Caco-2 (cell line): Measurements from ENCODE around the gene PHPT1. TPM values are rescaled to one million over a fixed set of nuclear protein-coding genes. Genes with fewer than 3 reads are reported as not detected.
"Not testable (repeated sequence)": the region's sequence is repeated elsewhere in the genome, so short reads cannot be mapped to it uniquely, and the experiment has no call there.

Experiments
- BruUV-seq: library from RNA; stranded (reverse); fragments of 400-500 nt; replicated peaks from 2 replicates; lab custom pipeline; 2021; lab: Mats Ljungman, UMichigan
- CTCF ChIA-PET: fragments of 300-600 bp; sonication (Branson Sonifier 250); formaldehyde crosslinking; loops from one replicate; lab custom pipeline; 2022; ENCODE audit warnings: antibody characterized with exemption; lab: Charles Lee
- POLR2A ChIA-PET: fragments of 300-600 bp; sonication (Branson Sonifier 250); formaldehyde crosslinking; loops from one replicate; lab custom pipeline; 2022; ENCODE audit warnings: antibody characterized with exemption; lab: Charles Lee
- DNase-seq, 2 experiments: peaks; one replicate each; pipeline versions ENCODE4 v3.0.0 to v3.0.0-alpha.2; 2020 to 2022
- H3K27me3 ChIP-seq: replicated peaks from 2 replicates; pipeline ENCODE4 v1.6.0; 2011; ENCODE audit warnings: low read length; ENCODE audit not compliant: control insufficient read depth, insufficient read depth
- H3K36me3 ChIP-seq: 2 replicates; pipeline ENCODE4 v1.5.1; 2011; ENCODE audit warnings: low read length; ENCODE audit not compliant: control insufficient read depth, insufficient read depth
- H3K4me1 ChIP-seq: fragments of 250-450 bp; sonication (Bioruptor Pico); 2 replicates; pipeline ENCODE4 v1.5.1; 2020; ENCODE audit warnings: mild to moderate bottlenecking
- H3K4me3 ChIP-seq: 2 replicates; pipeline ENCODE4 v1.5.1; 2011; ENCODE audit warnings: low read depth, mild to moderate bottlenecking, control low read depth, low read length
- H3K9me3 ChIP-seq: fragments of 250-450 bp; sonication (Bioruptor Pico); 2 replicates; pipeline ENCODE4 v1.5.1; 2020; ENCODE audit warnings: mild to moderate bottlenecking, moderate library complexity
- H3K27ac Mint-ChIP-seq: one replicate; pipeline ENCODE4 v1.8.0; 2022; ENCODE audit warnings: mixed read lengths; ENCODE audit not compliant: unreplicated experiment
- H3K27me3 Mint-ChIP-seq: one replicate; pipeline ENCODE4 v1.8.0; 2022; ENCODE audit warnings: mixed read lengths; ENCODE audit not compliant: insufficient read depth, unreplicated experiment
- H3K36me3 Mint-ChIP-seq: one replicate; pipeline ENCODE4 v1.8.0; 2022; ENCODE audit warnings: mild to moderate bottlenecking, mixed read lengths; ENCODE audit not compliant: insufficient read depth, unreplicated experiment
- H3K4me1 Mint-ChIP-seq: one replicate; pipeline ENCODE4 v1.8.0; 2022; ENCODE audit warnings: low read depth, mixed read lengths; ENCODE audit not compliant: unreplicated experiment
- H3K4me3 Mint-ChIP-seq: one replicate; pipeline ENCODE4 v1.8.0; 2022; ENCODE audit warnings: mild to moderate bottlenecking, moderate library complexity, mixed read lengths; ENCODE audit not compliant: unreplicated experiment
- H3K9me3 Mint-ChIP-seq: one replicate; pipeline ENCODE4 v1.8.0; 2022; ENCODE audit warnings: mixed read lengths; ENCODE audit not compliant: unreplicated experiment
- CTCF ChIP-seq, 2 experiments: fragments of 200-600 bp in 1 of 2; IDR thresholded peaks; 1 replicate in 1 of 2; 2 replicates in 1 of 2; pipeline versions ENCODE4 v1.5.1 to v1.8.0; 2011 to 2022; ENCODE audit warnings: antibody characterized with exemption in 1 of 2, control low read depth in 1 of 2, inconsistent platforms in 1 of 2, low read depth in 1 of 2, low read length in 1 of 2, mild to moderate bottlenecking in 1 of 2, moderate library complexity in 1 of 2; ENCODE audit not compliant: insufficient read depth in 1 of 2, severe bottlenecking in 1 of 2, unreplicated experiment in 1 of 2
- intact Hi-C: fragments of 100-400 bp; cut with micrococcal nuclease; formaldehyde crosslinking; loops from one replicate; pipeline ENCODE4 v1.10.0; 2022; ENCODE audit not compliant: unreplicated experiment
- total RNA-seq: library from RNA; stranded (reverse); gene quantifications from 2 replicates; pipeline ENCODE4 v1.2.3, GENCODE V29; 2022

The PHPT1 gene
- total RNA-seq, 1 experiment from 2014 or later: 105 TPM

GRCh38 chr9:136863623-136864273 is 14.5 kb downstream of the PHPT1 start:
- no peaks in the 10 kb centered on the region for H3K27me3 ChIP-seq
- no TSS peak for BruUV-seq
- POLR2A ChIA-PET: no interaction called here
- CTCF ChIA-PET: no interaction called here
- H3K4me3 ChIP-seq: no peak overlapping the region
- no peaks in the 10 kb centered on the region for H3K9me3 Mint-ChIP-seq
- peaks cover 13% of the 10 kb centered on the region for H3K4me1 ChIP-seq
- no peaks in the 10 kb centered on the region for H3K4me1 Mint-ChIP-seq
- intact Hi-C loops: no loop called here
- H3K27me3 Mint-ChIP-seq: no peaks in the 10 kb centered on the region
- no peak for TF ChIP-seq CTCF (IDR thresholded peaks at IDR 0.05; ENCODE audit: insufficient read depth in 1 of 2, low read depth in 1 of 2, low read length in 1 of 2, severe bottlenecking in 1 of 2, unreplicated experiment in 1 of 2)
- no peak overlapping the region for H3K4me3 Mint-ChIP-seq
- peaks cover 78% of the 10 kb centered on the region for H3K36me3 Mint-ChIP-seq
- H3K9me3 ChIP-seq: no peaks in the 10 kb centered on the region
- peaks cover 1% of the 10 kb centered on the region; the same call in 1 of the 2 replicates for H3K36me3 ChIP-seq
- DNase-seq: no peak
- H3K27ac Mint-ChIP-seq: no peak overlapping the region

GRCh38 chr9:136865041-136865767 is 16.0 kb downstream of the PHPT1 start:
- Mint-ChIP-seq H3K4me1 (no peaks in the 10 kb centered on the region), H3K9me3 (no peaks in the 10 kb centered on the region), H3K27me3 (no peaks in the 10 kb centered on the region), H3K27ac (peak overlapping the region; percentile 76), H3K4me3 (peak overlapping the region; percentile 77), H3K36me3 (peaks cover 67% of the 10 kb centered on the region)
- no peak for TF ChIP-seq CTCF (IDR thresholded peaks at IDR 0.05; ENCODE audit: insufficient read depth in 1 of 2, low read depth in 1 of 2, low read length in 1 of 2, severe bottlenecking in 1 of 2, unreplicated experiment in 1 of 2)
- Histone ChIP-seq H3K4me3 (peak overlapping the region; percentile 60), H3K4me1 (peaks cover 3% of the 10 kb centered on the region; the same call in 1 of the 2 replicates), H3K9me3 (no peaks in the 10 kb centered on the region; the same call in 1 of the 2 replicates), H3K27me3 (no peaks in the 10 kb centered on the region), H3K36me3 (peaks cover 1% of the 10 kb centered on the region; the same call in 1 of the 2 replicates)
- intact Hi-C loops: no loop called here
- DNase-seq: no peak
- no TSS peak for BruUV-seq
- ChIA-PET POLR2A (no interaction called here), CTCF (no interaction called here)

- Histone ChIP-seq H3K4me3 (peak overlapping the region; percentile 60), H3K36me3 (peaks cover 1% of the 10 kb centered on the region; the same call in 1 of the 2 replicates), H3K27me3 (no peaks in the 10 kb centered on the region), H3K9me3 (peaks cover 5% of the 10 kb centered on the region), H3K4me1 (peaks cover 3% of the 10 kb centered on the region; the same call in 1 of the 2 replicates)
- peak overlapping the region; percentile 77 for H3K4me3 Mint-ChIP-seq
- DNase-seq: peak in 1 of 2 experiments; percentile 58
- intact Hi-C loops: loop anchor here (1.0 kb wide), 1 partner anchor 16 kb away; the partner anchor contains the start of gene PHPT1
- no peak for TF ChIP-seq CTCF (IDR thresholded peaks at IDR 0.05; ENCODE audit: insufficient read depth in 1 of 2, low read depth in 1 of 2, low read length in 1 of 2, severe bottlenecking in 1 of 2, unreplicated experiment in 1 of 2)
- no TSS peak for BruUV-seq
- no peaks in the 10 kb centered on the region for H3K4me1 Mint-ChIP-seq
- H3K27ac Mint-ChIP-seq: peak overlapping the region; percentile 76
- H3K27me3 Mint-ChIP-seq: no peaks in the 10 kb centered on the region
- H3K9me3 Mint-ChIP-seq: no peaks in the 10 kb centered on the region
- H3K36me3 Mint-ChIP-seq: peaks cover 62% of the 10 kb centered on the region
- CTCF ChIA-PET: interaction anchor here (1.0 kb wide), 1 partner anchor 23 kb away, joined by 4 read pairs; the partner anchor contains the start of gene AJM1
- POLR2A ChIA-PET: interaction anchor here (0.8 to 1.0 kb wide), 2 partner anchors 16 to 88 kb away, joined by 3 to 5 read pairs; no protein-coding TSS in a partner anchor
Measured at GRCh38 chr9:136865768-136866103, 16.5 kb downstream of the PHPT1 start.

- not testable (repeated sequence) for H3K27me3 Mint-ChIP-seq
Measured at GRCh38 chr9:136866898-136867421, 17.8 kb downstream of the PHPT1 start.

More at GRCh38 chr9:136866898-136867421, 17.8 kb downstream of the PHPT1 start:
- POLR2A ChIA-PET, H3K9me3 Mint-ChIP-seq, H3K27me3 ChIP-seq, H3K4me1 ChIP-seq, BruUV-seq, DNase-seq, H3K36me3 ChIP-seq, H3K4me1 Mint-ChIP-seq, CTCF ChIA-PET, H3K27ac Mint-ChIP-seq: not testable (repeated sequence)
- peaks cover 14% of the 10 kb centered on the region for H3K9me3 ChIP-seq
- intact Hi-C loops: loop anchor here (1.0 kb wide), 1 partner anchor 18 kb away; the partner anchor contains the start of gene PHPT1
- H3K4me3 ChIP-seq: peak overlapping the region; percentile 60
- peak overlapping the region; percentile 77 for H3K4me3 Mint-ChIP-seq
- H3K36me3 Mint-ChIP-seq: peaks cover 51% of the 10 kb centered on the region
